IMR-90 (cell line): ENCODE data around the gene HOXB2. TPM values are rescaled to one million over a fixed set of nuclear protein-coding genes. Genes with fewer than 3 reads are reported as not detected.

Experiments
- ATAC-seq: fragments of 200-7000 bp; cut with Tn5 transposase; 2 replicates; pipeline ENCODE4 v1.9.1; 2020; ENCODE audit warnings: low read depth, mild to moderate bottlenecking, moderate library complexity
- BruUV-seq: library from RNA; stranded (reverse); fragments of 400-500 nt; replicated peaks from 2 replicates; lab custom pipeline; 2021; lab: Mats Ljungman, UMichigan
- CTCF ChIA-PET: fragments of 300-600 bp; formaldehyde crosslinking; extraction: SDS; loops from one replicate; lab custom pipeline; 2021; ENCODE audit warnings: antibody characterized with exemption; lab: Yijun Ruan, JAX
- POLR2A ChIA-PET: fragments of 300-600 bp; sonication (Branson Sonifier 250); formaldehyde crosslinking; loops from one replicate; lab custom pipeline; 2022; ENCODE audit warnings: antibody characterized with exemption; ENCODE audit not compliant: unreplicated experiment; lab: Charles Lee
- DNase-seq: peaks from one replicate; pipeline ENCODE4 v3.0.0; 2013
- H2AFZ ChIP-seq: replicated peaks from 2 replicates; pipeline ENCODE3; 2013; ENCODE audit warnings: low read length, mild to moderate bottlenecking; ENCODE audit not compliant: poor library complexity
- H2AK5ac ChIP-seq: 2 replicates; pipeline ENCODE4 v1.6.1; 2013; ENCODE audit warnings: low read depth, low read length, inconsistent platforms
- H2AK9ac ChIP-seq: replicated peaks from 2 replicates; pipeline ENCODE3; 2013; ENCODE audit warnings: mild to moderate bottlenecking, low read depth, low read length, moderate library complexity; ENCODE audit not compliant: poor library complexity
- H2BK120ac ChIP-seq: 2 replicates; pipeline ENCODE4 v1.6.1; 2013; ENCODE audit warnings: low read depth, low read length, inconsistent platforms
- H2BK15ac ChIP-seq: 3 replicates; pipeline ENCODE4 v1.6.1; 2013; ENCODE audit warnings: low read depth, low read length, inconsistent platforms
- H2BK20ac ChIP-seq: 2 replicates; pipeline ENCODE4 v1.6.1; 2013; ENCODE audit warnings: low read depth, mild to moderate bottlenecking, inconsistent platforms, low read length, moderate library complexity
- H2BK5ac ChIP-seq: 2 replicates; pipeline ENCODE4 v1.6.1; 2013; ENCODE audit warnings: mild to moderate bottlenecking, low read depth, low read length, inconsistent platforms; ENCODE audit not compliant: poor library complexity, severe bottlenecking
- H3K14ac ChIP-seq: replicated peaks from 2 replicates; pipeline ENCODE4 v1.6.1; 2013; ENCODE audit warnings: low read depth, low read length, inconsistent platforms
- H3K18ac ChIP-seq: 2 replicates; pipeline ENCODE4 v1.6.1; 2013; ENCODE audit warnings: low read depth, low read length, control low read depth
- H3K23ac ChIP-seq: 2 replicates; pipeline ENCODE4 v1.6.1; 2013; ENCODE audit warnings: low read depth, low read length, inconsistent platforms
- H3K27ac ChIP-seq: 2 replicates; pipeline ENCODE4 v1.5.1; 2013; ENCODE audit warnings: mild to moderate bottlenecking, control low read depth, low read length; ENCODE audit not compliant: insufficient read depth
- H3K27me3 ChIP-seq: 2 replicates; pipeline ENCODE4 v1.6.1; 2013; ENCODE audit warnings: low read length; ENCODE audit not compliant: control insufficient read depth, insufficient read depth
- H3K36me3 ChIP-seq: 2 replicates; pipeline ENCODE4 v1.6.1; 2013; ENCODE audit warnings: low read length, mixed read lengths; ENCODE audit not compliant: control insufficient read depth, insufficient read depth
- H3K4ac ChIP-seq: 2 replicates; pipeline ENCODE4 v1.6.1; 2013; ENCODE audit warnings: low read depth, low read length, inconsistent platforms
- H3K4me1 ChIP-seq: 2 replicates; pipeline ENCODE4 v1.6.1; 2013; ENCODE audit warnings: low read length, mixed read lengths; ENCODE audit not compliant: control insufficient read depth, insufficient read depth
- H3K4me2 ChIP-seq: 2 replicates; pipeline ENCODE4 v1.6.1; 2013; ENCODE audit warnings: low read depth, mild to moderate bottlenecking, control low read depth, low read length, moderate library complexity
- H3K4me3 ChIP-seq: 2 replicates; pipeline ENCODE4 v1.5.1; 2013; ENCODE audit warnings: low read depth, mild to moderate bottlenecking, control low read depth, low read length, moderate library complexity; ENCODE audit not compliant: insufficient read depth
- H3K56ac ChIP-seq: 2 replicates; pipeline ENCODE4 v1.6.1; 2013; ENCODE audit warnings: low read length, inconsistent platforms; ENCODE audit not compliant: insufficient read depth; ENCODE audit errors: extremely low read depth
- H3K79me1 ChIP-seq, 2 experiments: 2 replicates each; pipeline ENCODE4 v1.6.1; 2013; ENCODE audit warnings: low read length in 2 of 2, inconsistent platforms in 1 of 2, low read depth in 1 of 2
- H3K9ac ChIP-seq: 2 replicates; pipeline ENCODE4 v1.6.1; 2013; ENCODE audit warnings: low read depth, low read length, control low read depth
- H3K9me1 ChIP-seq: 2 replicates; pipeline ENCODE4 v1.6.1; 2013; ENCODE audit warnings: low read length, inconsistent platforms; ENCODE audit not compliant: insufficient read depth
- H3K9me3 ChIP-seq: 2 replicates; pipeline ENCODE4 v1.6.1; 2013; ENCODE audit warnings: low read length; ENCODE audit not compliant: control insufficient read depth, insufficient read depth
- H4K20me1 ChIP-seq: 2 replicates; pipeline ENCODE4 v1.6.1; 2013; ENCODE audit warnings: low read length, inconsistent platforms; ENCODE audit not compliant: insufficient read depth
- H4K5ac ChIP-seq: 2 replicates; pipeline ENCODE4 v1.6.1; 2013; ENCODE audit warnings: mild to moderate bottlenecking, low read depth, low read length, control low read depth
- H4K8ac ChIP-seq, 2 experiments: 2 replicates each; pipeline ENCODE4 v1.6.1; 2013; ENCODE audit warnings: low read depth in 2 of 2, low read length in 2 of 2, control low read depth in 1 of 2, inconsistent platforms in 1 of 2
- H4K91ac ChIP-seq: 2 replicates; pipeline ENCODE4 v1.6.1; 2013; ENCODE audit warnings: low read depth, low read length, inconsistent platforms; ENCODE audit not compliant: insufficient read depth
- BHLHE40 ChIP-seq: fragments of 150-350 bp; IDR thresholded peaks from 2 replicates; pipeline ENCODE4 v1.6.1; 2016; ENCODE audit warnings: mild to moderate bottlenecking, low read depth, low read length
- CHD1 ChIP-seq: IDR thresholded peaks from 2 replicates; pipeline ENCODE4 v1.6.1; 2012; ENCODE audit warnings: low read depth, low read length, improper control_type of control experiment
- CTCF ChIP-seq: conservative IDR thresholded peaks from 2 replicates; pipeline ENCODE4 v1.5.1; 2012; ENCODE audit warnings: mild to moderate bottlenecking, low read depth, low read length, improper control_type of control experiment
- MAFK ChIP-seq: IDR thresholded peaks from 2 replicates; pipeline ENCODE4 v1.6.1; 2012; ENCODE audit warnings: low read depth, low read length, improper control_type of control experiment
- MAZ ChIP-seq: IDR thresholded peaks from 2 replicates; pipeline ENCODE4 v1.6.1; 2012; ENCODE audit warnings: low read depth, mild to moderate bottlenecking, low read length, improper control_type of control experiment, moderate library complexity, borderline replicate concordance
- MXI1 ChIP-seq: IDR thresholded peaks from 2 replicates; pipeline ENCODE4 v1.6.1; 2012; ENCODE audit warnings: low read depth, mild to moderate bottlenecking, low read length, moderate library complexity, borderline replicate concordance
- WGBS, 2 experiments: methylation state at CpG; one replicate each; pipeline versions ENCODE4 v1.1.5 to v1.1.7; 2013; ENCODE audit warnings: missing lambda C conversion rate in 2 of 2; ENCODE audit not compliant: insufficient read length in 1 of 2; ENCODE audit errors: extremely low coverage in 2 of 2; 5-methylcytosine and 5-hydroxymethylcytosine counted together
- dilution Hi-C: fragments of 300-500 bp; cut with HindIII; formaldehyde crosslinking; loops from one replicate; pipeline ENCODE4 v1.14.3; 2018; ENCODE audit warnings: low sequenced_read_pairs; ENCODE audit not compliant: unreplicated experiment
- in situ Hi-C: fragments of 300-500 bp; cut with MboI; formaldehyde crosslinking; loops from 3 replicates; pipeline ENCODE4 v1.14.3; 2019; ENCODE audit warnings: low sequenced_read_pairs, inconsistent platforms, mixed read lengths
- intact Hi-C: fragments of 100-400 bp; cut with micrococcal nuclease; formaldehyde crosslinking; loops from 2 replicates; pipeline ENCODE4 v1.10.0; 2022
- polyA plus RNA-seq, 3 experiments: library from polyadenylated mRNA; depleted of rRNA; stranded (reverse); fragments of >200 nt; gene quantifications; 2 replicates each; pipeline ENCODE4 v1.2.3, GENCODE V29; 2012; ENCODE audit warnings: low replicate concordance in 1 of 3
- total RNA-seq: library from RNA; depleted of rRNA; stranded (reverse); fragments of >200 nt; gene quantifications from 2 replicates; pipeline ENCODE4 v1.2.3, GENCODE V29; 2012

Gene HOXB2
- total and polyA plus RNA-seq, 2 of the 4 experiments (the other 2 are of a cell fraction) = 2.7 to 29.9 TPM

GRCh38 chr17:48554412-48555257 lies 9.7 kb upstream of the HOXB2 start:
- peak overlapping the region; percentile 95 for H3K23ac ChIP-seq
- CTCF ChIA-PET = interaction anchor here (0.7 kb wide), 1 partner anchor 202 kb away, joined by 3 read pairs; no protein-coding TSS in a partner anchor
- no peaks in the 10 kb centered on the region for H3K27me3 ChIP-seq
- H2BK120ac ChIP-seq = peak overlapping the region; percentile 83
- peak overlapping the region; percentile 48 for H3K4me3 ChIP-seq
- ATAC-seq (no peak), DNase-seq (peak; percentile 27)
- dilution Hi-C loops (no loop called here), intact Hi-C loops (loop anchor here (2.0 kb wide), 1 partner anchor 20 kb away; no protein-coding TSS in a partner anchor), in situ Hi-C loops (no loop called here)
- peak overlapping the region; percentile 0; the same call in 1 of the 3 replicates for H2BK15ac ChIP-seq
- H3K4me2 ChIP-seq = peak overlapping the region; percentile 92
- peak overlapping the region; percentile 67 for H2AK5ac ChIP-seq
- peak overlapping the region; percentile 10 for H2AFZ ChIP-seq
- POLR2A ChIA-PET = interaction anchor here (0.6 to 1.4 kb wide), 3 partner anchors 8 to 34 kb away, joined by 3 to 8 read pairs (median 4); no protein-coding TSS in a partner anchor
- WGBS, 2 experiments = 0% methylated on average over 24 of the region's 44 CpGs; no CpG with 5 or more reads in 1 of the 2 experiments
- peak overlapping the region; percentile 90 for H3K56ac ChIP-seq
- no peak for TF ChIP-seq MXI1
- TF ChIP-seq CTCF = no peak
- TF ChIP-seq MAFK = no peak
- no peak for TF ChIP-seq BHLHE40
- no peak for TF ChIP-seq MAZ
- 0 out of 2 replicates have a peak, but pooled peaks have one; percentile 40 for TF ChIP-seq CHD1
- no peaks in the 10 kb centered on the region; a peak in 1 of 4 replicates for H3K79me1 ChIP-seq
- H4K91ac ChIP-seq = peak overlapping the region; percentile 79
- peak overlapping the region; percentile 86 for H3K18ac ChIP-seq
- H3K36me3 ChIP-seq = peaks cover 37% of the 10 kb centered on the region; the same call in 1 of the 2 replicates
- no peaks in the 10 kb centered on the region for H3K9me3 ChIP-seq
- H3K9ac ChIP-seq = peak overlapping the region; percentile 91
- H3K14ac ChIP-seq = peak overlapping the region; percentile 23
- BruUV-seq = no TSS peak
- peak overlapping the region; percentile 96 for H2BK5ac ChIP-seq
- peak overlapping the region; percentile 5 for H2BK20ac ChIP-seq
- peak overlapping the region; percentile 81 for H2AK9ac ChIP-seq
- peak overlapping the region; percentile 30 to 87 for H4K8ac ChIP-seq
- peak overlapping the region; percentile 93 for H3K27ac ChIP-seq
- peak overlapping the region; percentile 85 for H4K5ac ChIP-seq
- peaks cover 4% of the 10 kb centered on the region; the same call in 1 of the 2 replicates for H4K20me1 ChIP-seq
- H3K4me1 ChIP-seq = peaks cover 54% of the 10 kb centered on the region
- peak overlapping the region; percentile 81 for H3K4ac ChIP-seq
- H3K9me1 ChIP-seq = no peaks in the 10 kb centered on the region
